Smooth muscle cell (in vitro differentiated cells): Measurements from ENCODE around the gene NME5. TPM values are rescaled to one million over a fixed set of nuclear protein-coding genes. Genes with fewer than 3 reads are reported as not detected.

Experiments
- DNase-seq: peaks from one replicate; lab custom pipeline; 2025; ENCODE audit not compliant: unreplicated experiment; lab: John Stamatoyannopoulos, UW
- H2AFZ ChIP-seq: fragments of 200-600 bp; sonication (generic); 2 replicates; pipeline ENCODE4 v1.6.0; 2016; ENCODE audit warnings: antibody characterized with exemption, low read depth, mild to moderate bottlenecking
- H3F3A ChIP-seq: fragments of 200-600 bp; sonication (generic); 2 replicates; pipeline ENCODE4 v1.6.0; 2017; ENCODE audit warnings: antibody characterized with exemption, low read depth
- H3K27ac ChIP-seq: fragments of 200-600 bp; sonication (generic); 2 replicates; pipeline ENCODE4 v1.5.1; 2016; ENCODE audit warnings: low read depth, mild to moderate bottlenecking
- H3K27me3 ChIP-seq: fragments of 200-600 bp; sonication (generic); 2 replicates; pipeline ENCODE4 v1.6.1; 2016; ENCODE audit warnings: low read depth, mild to moderate bottlenecking
- H3K36me3 ChIP-seq: fragments of 200-600 bp; sonication (generic); 2 replicates; pipeline ENCODE4 v1.5.1; 2016; ENCODE audit warnings: low read depth
- H3K4me1 ChIP-seq: fragments of 200-600 bp; sonication (generic); 2 replicates; pipeline ENCODE4 v1.5.1; 2016; ENCODE audit warnings: low read depth
- H3K4me2 ChIP-seq: fragments of 200-600 bp; sonication (generic); 2 replicates; pipeline ENCODE4 v1.6.0; 2016; ENCODE audit warnings: mild to moderate bottlenecking
- H3K4me3 ChIP-seq: fragments of 200-600 bp; sonication (generic); 2 replicates; pipeline ENCODE4 v1.5.1; 2016; ENCODE audit warnings: mild to moderate bottlenecking
- H3K79me2 ChIP-seq: fragments of 200-600 bp; sonication (generic); 2 replicates; pipeline ENCODE4 v1.6.0; 2016; ENCODE audit warnings: low read depth, mild to moderate bottlenecking
- H3K9ac ChIP-seq: fragments of 200-600 bp; sonication (generic); 2 replicates; pipeline ENCODE4 v1.6.0; 2016; ENCODE audit warnings: low read depth
- H3K9me3 ChIP-seq: fragments of 200-600 bp; sonication (generic); replicated peaks from 2 replicates; pipeline ENCODE4 v1.5.1; 2016; ENCODE audit warnings: low read depth
- H4K20me1 ChIP-seq: fragments of 200-600 bp; sonication (generic); 2 replicates; pipeline ENCODE4 v1.6.0; 2016; ENCODE audit warnings: low read depth
- WGBS: methylation state at CpG from one replicate; pipeline ENCODE4 v1.1.7; 2016; ENCODE audit warnings: low lambda C conversion rate; 5-methylcytosine and 5-hydroxymethylcytosine counted together
- polyA plus RNA-seq: library from polyadenylated mRNA; unstranded; fragments of >200 nt; fragmentation: Nextera tagmentation; extraction: Ambion mirVana; gene quantifications from 2 replicates; pipeline ENCODE4 v1.2.1, GENCODE V29; 2016
- total RNA-seq: library from RNA; depleted of rRNA; stranded (reverse); fragments of >200 nt; gene quantifications from 2 replicates; pipeline ENCODE4 v1.2.3, GENCODE V29; 2014
- TF ChIP-seq, protein P1 (sequence below): fragments of 200-600 bp; sonication (generic); IDR thresholded peaks from 2 replicates; pipeline ENCODE4 v1.5.1; 2017; ENCODE audit warnings: borderline replicate concordance, mild to moderate bottlenecking, antibody characterized with exemption; ENCODE audit not compliant: insufficient read depth, poor library complexity, severe bottlenecking

NME5 gene
- total and polyA plus RNA-seq, 2 experiments from 2014 or later = 1.2 to 2.7 TPM

DNA sequence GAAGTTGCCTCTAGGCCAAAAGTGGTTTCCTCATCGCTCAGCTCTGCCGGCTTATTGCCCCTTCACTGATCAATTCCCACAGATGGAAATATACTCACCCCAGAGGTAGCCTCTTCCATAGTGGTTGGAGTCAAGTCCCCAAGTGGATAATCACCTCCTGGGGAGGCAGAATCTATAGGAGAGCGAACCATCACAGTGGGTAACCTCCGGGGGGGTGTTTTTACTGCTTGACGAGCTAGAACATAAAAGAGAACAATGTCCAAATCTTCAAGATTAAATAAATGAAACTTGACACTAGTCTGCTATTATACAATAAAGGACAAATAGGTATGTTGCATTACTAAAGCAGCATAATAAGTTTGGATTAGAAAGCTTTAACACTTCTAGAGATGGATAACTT is 29.9 kb upstream of the NME5 start:
- Histone ChIP-seq H3K27me3 (no peaks in the 10 kb centered on the region), H3K36me3 (peaks cover 52% of the 10 kb centered on the region), H3F3A (no peaks in the 10 kb centered on the region), H3K79me2 (no peaks in the 10 kb centered on the region), H3K4me3 (no peak overlapping the region), H2AFZ (no peak overlapping the region), H3K4me2 (no peak overlapping the region), H3K9me3 (no peaks in the 10 kb centered on the region), H3K27ac (no peak overlapping the region), H3K9ac (no peak overlapping the region), H3K4me1 (no peaks in the 10 kb centered on the region), H4K20me1 (peaks cover 3% of the 10 kb centered on the region)
- TF ChIP-seq, protein P1, sequence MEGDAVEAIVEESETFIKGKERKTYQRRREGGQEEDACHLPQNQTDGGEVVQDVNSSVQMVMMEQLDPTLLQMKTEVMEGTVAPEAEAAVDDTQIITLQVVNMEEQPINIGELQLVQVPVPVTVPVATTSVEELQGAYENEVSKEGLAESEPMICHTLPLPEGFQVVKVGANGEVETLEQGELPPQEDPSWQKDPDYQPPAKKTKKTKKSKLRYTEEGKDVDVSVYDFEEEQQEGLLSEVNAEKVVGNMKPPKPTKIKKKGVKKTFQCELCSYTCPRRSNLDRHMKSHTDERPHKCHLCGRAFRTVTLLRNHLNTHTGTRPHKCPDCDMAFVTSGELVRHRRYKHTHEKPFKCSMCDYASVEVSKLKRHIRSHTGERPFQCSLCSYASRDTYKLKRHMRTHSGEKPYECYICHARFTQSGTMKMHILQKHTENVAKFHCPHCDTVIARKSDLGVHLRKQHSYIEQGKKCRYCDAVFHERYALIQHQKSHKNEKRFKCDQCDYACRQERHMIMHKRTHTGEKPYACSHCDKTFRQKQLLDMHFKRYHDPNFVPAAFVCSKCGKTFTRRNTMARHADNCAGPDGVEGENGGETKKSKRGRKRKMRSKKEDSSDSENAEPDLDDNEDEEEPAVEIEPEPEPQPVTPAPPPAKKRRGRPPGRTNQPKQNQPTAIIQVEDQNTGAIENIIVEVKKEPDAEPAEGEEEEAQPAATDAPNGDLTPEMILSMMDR = no peak
- 97% methylated on average over 5 of the region's 5 CpGs for WGBS
- no peak for DNase-seq

DNA sequence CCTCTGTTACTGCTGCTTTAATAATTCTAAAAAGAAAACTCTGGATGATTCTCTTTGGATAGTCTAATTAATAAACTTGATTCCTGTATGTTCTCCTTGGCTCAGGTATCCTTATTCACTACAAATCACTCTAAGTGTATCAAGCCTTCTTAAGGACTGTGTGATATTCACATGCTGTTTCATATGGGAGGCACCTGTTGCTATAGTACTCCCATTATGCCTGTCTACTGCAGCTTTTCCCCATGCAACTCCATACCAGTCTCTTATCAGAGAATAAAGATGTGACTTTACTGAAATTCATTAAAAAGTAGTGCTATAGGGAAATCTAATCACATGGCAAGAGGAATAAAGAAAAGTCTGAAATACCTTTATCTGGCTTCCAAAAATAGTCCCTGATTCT is 24.5 kb upstream of the NME5 start:
- no peaks in the 10 kb centered on the region for H3K27me3 ChIP-seq
- no peak overlapping the region for H3K9ac ChIP-seq
- H2AFZ ChIP-seq = no peak overlapping the region
- no peak for DNase-seq
- no peaks in the 10 kb centered on the region for H3K9me3 ChIP-seq
- TF ChIP-seq, protein P1 = no peak
- no peak overlapping the region for H3K27ac ChIP-seq
- H3K4me1 ChIP-seq = no peaks in the 10 kb centered on the region
- no peak overlapping the region for H3K4me3 ChIP-seq
- H3K36me3 ChIP-seq = peaks cover 61% of the 10 kb centered on the region
- no peak overlapping the region for H3K4me2 ChIP-seq
- H3K79me2 ChIP-seq = no peaks in the 10 kb centered on the region
- no peaks in the 10 kb centered on the region for H4K20me1 ChIP-seq
- H3F3A ChIP-seq = no peaks in the 10 kb centered on the region

DNA sequence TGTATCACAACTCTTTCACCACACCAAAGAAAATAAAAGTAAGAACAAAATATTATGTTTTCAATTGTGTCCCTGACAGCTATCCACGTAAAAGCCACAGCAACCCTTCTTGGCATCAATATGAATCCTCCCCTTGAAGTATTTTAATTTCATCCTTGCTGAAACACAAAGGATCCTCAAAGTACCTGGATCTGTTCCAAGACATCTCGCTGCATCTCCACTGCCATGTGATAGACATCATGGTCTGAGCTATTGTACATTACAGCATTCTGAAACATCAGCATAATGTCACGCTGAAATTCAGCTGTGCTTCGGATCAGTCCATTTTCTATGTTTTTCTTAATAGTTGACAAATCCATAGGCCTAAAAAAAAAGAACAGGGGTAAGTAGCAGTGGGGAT is 21.5 kb upstream of the NME5 start:
- Histone ChIP-seq H3K27me3 (no peaks in the 10 kb centered on the region), H2AFZ (no peak overlapping the region), H3K79me2 (no peaks in the 10 kb centered on the region), H3K4me3 (no peak overlapping the region), H3K9me3 (no peaks in the 10 kb centered on the region), H3K4me1 (no peaks in the 10 kb centered on the region), H3K27ac (no peak overlapping the region), H3K4me2 (no peak overlapping the region), H4K20me1 (no peaks in the 10 kb centered on the region), H3K36me3 (peaks cover 41% of the 10 kb centered on the region), H3F3A (no peaks in the 10 kb centered on the region), H3K9ac (no peak overlapping the region)
- no peak for DNase-seq
- WGBS = 97% methylated on average over 4 of the region's 4 CpGs
- TF ChIP-seq, protein P1 = no peak

DNA sequence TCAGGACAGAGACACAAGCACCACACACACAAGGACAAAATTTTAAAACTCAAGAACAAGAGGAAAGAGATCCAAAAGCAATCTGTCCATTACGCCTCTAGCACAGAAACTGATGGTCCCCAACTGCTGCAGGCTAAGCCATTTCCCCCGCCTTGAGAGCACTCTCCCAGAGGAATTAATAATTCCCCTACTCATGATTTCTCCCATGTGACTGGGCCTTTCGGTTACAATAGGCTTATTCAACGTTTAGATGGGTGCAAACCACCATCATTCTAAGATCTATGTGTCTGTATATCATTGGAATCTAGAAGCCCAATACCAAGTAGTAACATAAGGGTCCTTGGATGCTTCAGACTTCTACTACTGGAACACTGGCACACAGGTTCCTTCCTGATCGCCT is 20.4 kb upstream of the NME5 start:
- no peak overlapping the region for H3K27ac ChIP-seq

More for the DNA sequence above, 20.4 kb upstream of the NME5 start:
- no peaks in the 10 kb centered on the region for H3F3A ChIP-seq
- no peak overlapping the region for H3K9ac ChIP-seq
- TF ChIP-seq, protein P1 = no peak
- no peak for DNase-seq
- no peak overlapping the region for H3K4me3 ChIP-seq
- no peaks in the 10 kb centered on the region for H3K27me3 ChIP-seq
- H4K20me1 ChIP-seq = no peaks in the 10 kb centered on the region
- no peaks in the 10 kb centered on the region for H3K4me1 ChIP-seq
- 95% methylated on average over 5 of the region's 5 CpGs for WGBS
- no peaks in the 10 kb centered on the region for H3K79me2 ChIP-seq
- H3K36me3 ChIP-seq = peaks cover 39% of the 10 kb centered on the region
- H3K9me3 ChIP-seq = no peaks in the 10 kb centered on the region
- no peak overlapping the region for H3K4me2 ChIP-seq
- H2AFZ ChIP-seq = no peak overlapping the region
